ENCODE results near the gene ACYP1.

GRCh38 chr14:75046275-75046674 is 17.5 kb downstream of the ACYP1 start:
- no peak for TF ChIP-seq POLR2AphosphoS5 (IDR thresholded peaks at IDR 0.05; ENCODE audit: low read depth, low read length)
- TF ChIP-seq POLR2A (IDR thresholded peaks at IDR 0.05; ENCODE audit: low read depth, low read length): no peak
